GM23248 (cell line): ENCODE data around the gene ATE1.

Experiments used
- EZH2 ChIP-seq: fragments of 200-600 bp; sonication (generic); IDR thresholded peaks from 2 replicates; pipeline ENCODE4 v1.6.1; 2018; ENCODE audit warnings: antibody characterized with exemption, mild to moderate bottlenecking; ENCODE audit not compliant: insufficient read depth, poor library complexity, severe bottlenecking
- EZH2phosphoT487 ChIP-seq: fragments of 200-600 bp; sonication (generic); IDR thresholded peaks from 2 replicates; pipeline ENCODE4 v1.6.1; 2018; ENCODE audit warnings: antibody characterized with exemption, moderate library complexity, mild to moderate bottlenecking, low read depth; ENCODE audit not compliant: insufficient read depth

- no peak for TF ChIP-seq EZH2phosphoT487
- no peak for TF ChIP-seq EZH2
These were observed 233.4 kb downstream of the ATE1 start for GRCh38 chr10:121694327-121694965.
